ENCODE measurements around the gene DHRSX.

Gene DHRSX

DNA sequence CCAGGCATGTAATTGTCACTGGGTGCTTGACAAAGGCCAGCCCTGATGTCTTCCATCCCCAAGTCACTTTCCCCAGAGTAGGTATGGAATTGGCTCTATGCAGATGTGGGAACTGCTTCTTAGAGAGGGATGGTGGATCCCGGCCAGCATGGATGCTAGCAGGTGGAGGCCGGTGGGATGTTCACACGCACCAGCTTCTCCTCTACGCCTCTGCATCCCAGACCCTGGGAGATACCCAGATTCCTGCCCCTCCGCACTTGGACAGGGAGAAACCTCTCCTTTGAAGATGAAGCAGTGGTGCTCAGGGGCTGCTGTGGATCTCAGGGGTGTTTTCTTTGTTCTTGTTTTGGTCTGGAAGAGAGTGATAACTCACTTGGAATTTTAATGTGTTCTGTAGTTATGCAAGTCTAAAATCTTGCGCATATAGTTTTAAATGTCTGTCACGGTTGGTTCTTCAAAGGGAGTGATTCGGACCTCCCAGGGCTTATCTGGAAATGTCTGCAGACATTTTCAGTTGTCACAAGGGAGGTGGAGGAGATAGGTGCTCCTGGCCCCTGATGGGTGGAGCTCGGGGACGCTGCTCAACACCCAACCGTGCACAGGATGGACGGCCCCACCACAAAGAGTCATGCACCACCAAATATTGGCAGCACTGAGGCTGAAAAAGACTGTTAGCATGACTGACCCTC lies 308.0 kb downstream of the DHRSX start:
- TF ChIP-seq CTCF (conservative IDR thresholded peaks at IDR 0.05; ENCODE audit: low read depth, low read length) = no peak
- H3K4me3 ChIP-seq (ENCODE audit: low read depth, low read length) = no peak overlapping the region
- DNase-seq (ENCODE audit: low read depth) = no peak

- peak; percentile 13 for DNase-seq (ENCODE audit: low read depth)
- TF ChIP-seq CTCF (conservative IDR thresholded peaks at IDR 0.05; ENCODE audit: low read depth, low read length) = no peak
- no peak overlapping the region for H3K4me3 ChIP-seq (ENCODE audit: low read depth, low read length)
These were observed 311.9 kb downstream of the DHRSX start for GRCh38 chrX:2188840-2189239.

GRCh38 chrX:2188330-2188792 lies 312.4 kb downstream of the DHRSX start:
- DNase-seq (ENCODE audit: low read depth) = peak; percentile 33

GRCh38 chrX:2187352-2188115 lies 313.2 kb downstream of the DHRSX start:
- DNase-seq (ENCODE audit: low read depth) = no peak
- no peak for TF ChIP-seq CTCF (conservative IDR thresholded peaks at IDR 0.05; ENCODE audit: low read depth, low read length)
- H3K4me3 ChIP-seq (ENCODE audit: low read depth, low read length) = no peak overlapping the region

More at GRCh38 chrX:2188330-2188792, 312.4 kb downstream of the DHRSX start:
- peak overlapping the region; percentile 29 for H3K4me3 ChIP-seq (ENCODE audit: low read depth, low read length)
- no peak for TF ChIP-seq CTCF (conservative IDR thresholded peaks at IDR 0.05; ENCODE audit: low read depth, low read length)

DNA sequence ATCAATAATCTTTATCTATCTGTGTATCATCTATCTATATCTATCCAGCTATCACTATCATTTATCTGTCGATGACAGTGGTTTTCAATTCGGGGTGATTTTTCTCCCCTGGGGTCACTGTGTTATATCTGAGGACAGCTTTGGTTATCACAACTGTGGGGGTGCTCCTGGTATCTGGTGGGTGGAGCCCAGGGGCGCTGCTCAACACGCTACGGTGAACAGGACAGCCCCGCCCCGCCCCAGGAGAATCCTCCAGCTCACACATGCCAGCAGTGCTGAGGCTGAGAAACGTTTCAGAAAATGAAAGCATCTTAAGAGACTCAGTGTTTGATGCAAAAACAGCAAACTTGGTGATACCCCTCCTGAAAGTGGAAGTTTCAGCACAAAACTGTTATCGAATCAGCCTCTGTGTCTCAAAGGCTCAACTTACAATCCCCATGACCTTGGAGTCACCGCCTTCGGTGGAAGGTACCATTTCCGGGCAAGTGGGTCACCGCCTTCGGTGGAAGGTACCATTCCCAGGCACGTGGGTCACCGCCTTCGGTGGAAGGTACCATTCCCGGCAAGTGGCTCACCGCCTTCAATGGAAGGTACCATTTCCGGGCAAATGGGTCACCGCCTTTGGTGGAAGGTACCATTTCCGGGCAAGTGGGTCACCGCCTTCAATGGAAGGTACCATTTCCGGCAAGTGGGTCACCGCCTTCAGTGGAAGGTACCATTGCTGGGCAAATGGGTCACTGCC lies 315.3 kb downstream of the DHRSX start:
- no peak for TF ChIP-seq CTCF (conservative IDR thresholded peaks at IDR 0.05; ENCODE audit: low read depth, low read length)
- H3K4me3 ChIP-seq (ENCODE audit: low read depth, low read length) = no peak overlapping the region
- no peak for DNase-seq (ENCODE audit: low read depth)

DNA sequence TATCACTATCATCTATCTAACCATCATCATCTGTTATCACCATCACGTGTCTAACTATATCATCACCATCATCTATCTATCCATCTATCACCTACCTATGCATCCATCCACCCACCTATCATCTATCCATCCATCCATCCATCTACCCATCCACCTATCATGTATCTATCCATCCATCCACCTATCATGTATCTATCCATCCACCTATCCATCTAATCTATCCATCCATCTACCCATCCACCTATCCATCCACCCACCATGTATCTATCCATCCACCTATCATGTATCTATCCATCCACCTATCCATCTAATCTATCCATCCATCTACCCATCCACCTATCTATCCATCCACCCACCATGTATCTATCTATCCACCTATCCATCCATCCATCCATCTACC lies 316.7 kb downstream of the DHRSX start:
- TF ChIP-seq CTCF (conservative IDR thresholded peaks at IDR 0.05; ENCODE audit: low read depth, low read length) = no peak
- DNase-seq (ENCODE audit: low read depth) = no peak
- H3K4me3 ChIP-seq (ENCODE audit: low read depth, low read length) = no peak overlapping the region

Data from choroid plexus epithelial cell (primary cell).